GM18951 (cell line): ENCODE data around the gene KDM6B.

Experiments used
- POLR2A ChIP-seq: IDR thresholded peaks from 4 replicates; pipeline ENCODE4 v1.6.1; 2011; ENCODE audit warnings: mild to moderate bottlenecking; ENCODE audit not compliant: insufficient read length, insufficient read depth; ENCODE audit errors: extremely low read depth
- in situ Hi-C: fragments of 300-500 bp; cut with MboI; formaldehyde crosslinking; loops from one replicate; pipeline ENCODE4 v1.12.0; 2022; ENCODE audit warnings: low sequenced_read_pairs, mixed read lengths, inconsistent platforms; ENCODE audit not compliant: unreplicated experiment

KDM6B gene

DNA sequence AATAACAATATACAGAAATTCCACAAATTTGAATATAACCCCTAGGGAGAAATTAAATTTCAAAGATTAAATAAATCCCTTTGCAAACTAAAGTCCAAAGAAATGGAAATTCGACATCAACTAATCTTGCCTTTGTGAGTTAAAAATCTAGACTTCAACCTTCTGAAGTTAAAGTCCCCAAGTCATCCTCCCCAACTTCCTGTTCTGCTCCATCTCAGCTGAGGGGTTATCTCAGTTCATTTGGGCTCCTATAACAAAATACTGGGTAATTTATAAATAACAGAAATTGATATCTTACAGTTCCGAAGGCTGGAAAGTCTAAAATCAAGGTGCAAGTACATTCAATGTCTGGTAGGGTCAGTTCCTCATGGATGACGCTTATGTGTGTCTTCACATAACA is 22.8 kb upstream of the KDM6B start:
- TF ChIP-seq POLR2A = no peak
- in situ Hi-C loops = no loop called here

DNA sequence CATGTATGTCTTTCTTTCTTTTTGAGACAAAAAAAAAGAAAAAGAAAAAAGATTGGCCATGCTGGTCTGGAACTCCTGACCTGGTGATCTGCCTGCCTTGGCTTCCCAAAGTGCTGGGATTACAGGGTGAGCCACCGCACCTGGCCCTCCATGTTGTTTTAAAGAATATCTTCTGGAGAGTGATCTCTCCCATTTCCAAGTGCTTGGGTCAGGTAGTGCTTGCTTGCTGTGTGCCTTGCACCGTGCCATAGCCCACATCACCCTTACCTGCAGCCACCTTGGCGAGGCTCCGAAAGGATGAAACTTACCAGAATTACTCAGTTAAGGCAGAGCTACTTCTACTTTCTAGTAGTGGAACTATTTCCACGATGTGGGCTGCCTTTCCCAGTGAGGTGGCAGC is 19.0 kb upstream of the KDM6B start:
- no peak for TF ChIP-seq POLR2A
- in situ Hi-C loops = loop anchor here (5.0 kb wide), 1 partner anchor 242 kb away; no protein-coding TSS in a partner anchor

DNA sequence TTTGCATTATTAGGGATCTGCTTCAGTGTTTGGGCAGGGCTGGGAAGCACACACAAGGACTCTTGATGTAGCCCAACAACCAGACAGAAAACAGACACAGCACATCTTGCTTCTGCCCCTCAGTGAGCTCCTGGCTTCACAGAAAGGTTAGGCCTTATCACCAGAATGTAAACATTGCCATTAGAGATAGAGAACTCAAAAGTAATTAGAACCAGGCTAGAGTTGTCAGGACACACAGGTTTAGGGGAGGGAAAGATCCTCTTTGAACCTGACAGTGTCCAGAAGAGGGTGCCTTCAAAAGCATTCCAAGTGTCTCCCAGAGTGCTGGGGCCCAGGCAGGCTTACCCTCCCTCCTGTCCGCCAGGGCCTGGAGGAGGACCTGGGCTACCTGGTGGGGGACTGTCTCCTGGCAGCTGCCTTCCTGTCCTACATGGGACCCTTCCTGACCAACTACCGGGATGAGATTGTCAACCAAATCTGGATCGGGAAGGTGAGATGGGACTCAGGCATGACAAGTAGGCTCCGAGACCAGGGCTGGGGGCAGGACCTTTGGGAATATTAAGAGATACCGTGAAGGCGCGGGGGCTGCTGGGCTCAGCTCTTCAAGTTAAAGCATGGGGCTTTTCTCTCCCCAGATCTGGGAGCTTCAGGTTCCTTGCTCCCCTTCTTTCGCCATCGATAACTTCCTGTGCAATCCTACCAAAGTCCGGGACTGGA is 16.9 kb upstream of the KDM6B start:
- TF ChIP-seq POLR2A = no peak
- in situ Hi-C loops = loop anchor here (5.0 kb wide), 1 partner anchor 240 kb away; no protein-coding TSS in a partner anchor

DNA sequence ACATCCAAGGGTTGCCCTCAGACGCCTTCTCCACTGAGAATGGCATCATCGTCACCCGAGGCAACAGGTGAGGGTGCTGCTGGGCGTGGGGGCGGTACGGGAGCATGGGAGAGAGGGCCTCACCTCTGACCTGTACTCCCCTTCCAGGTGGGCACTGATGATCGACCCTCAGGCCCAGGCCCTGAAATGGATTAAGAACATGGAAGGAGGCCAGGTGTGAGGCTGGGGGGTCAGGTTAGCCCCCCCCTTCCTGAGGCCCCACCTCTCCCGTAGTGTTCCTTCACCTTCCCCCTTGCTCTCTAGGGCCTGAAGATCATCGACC is 16.4 kb upstream of the KDM6B start:
- TF ChIP-seq POLR2A = no peak
- in situ Hi-C loops = loop anchor here (5.0 kb wide), 1 partner anchor 240 kb away; no protein-coding TSS in a partner anchor

DNA sequence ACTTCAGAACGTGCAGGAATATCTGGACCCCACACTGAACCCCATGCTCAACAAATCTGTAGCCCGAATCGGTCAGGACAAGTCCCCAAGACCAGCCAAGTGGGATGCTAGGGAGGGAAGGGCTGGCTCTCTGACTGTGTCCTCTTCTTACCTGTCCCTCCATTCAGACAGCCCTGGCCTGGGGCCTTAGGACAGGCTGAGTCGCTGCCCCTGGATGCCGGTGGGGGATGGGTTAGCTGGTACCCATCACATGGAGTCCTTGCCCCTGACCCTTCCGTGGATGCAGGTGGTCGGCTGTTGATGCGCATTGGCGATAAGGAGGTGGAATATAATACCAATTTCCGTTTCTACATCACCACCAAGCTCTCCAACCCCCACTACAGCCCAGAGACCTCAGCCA is 16.0 kb upstream of the KDM6B start:
- in situ Hi-C loops = loop anchor here (5.0 kb wide), 1 partner anchor 239 kb away; no protein-coding TSS in a partner anchor

DNA sequence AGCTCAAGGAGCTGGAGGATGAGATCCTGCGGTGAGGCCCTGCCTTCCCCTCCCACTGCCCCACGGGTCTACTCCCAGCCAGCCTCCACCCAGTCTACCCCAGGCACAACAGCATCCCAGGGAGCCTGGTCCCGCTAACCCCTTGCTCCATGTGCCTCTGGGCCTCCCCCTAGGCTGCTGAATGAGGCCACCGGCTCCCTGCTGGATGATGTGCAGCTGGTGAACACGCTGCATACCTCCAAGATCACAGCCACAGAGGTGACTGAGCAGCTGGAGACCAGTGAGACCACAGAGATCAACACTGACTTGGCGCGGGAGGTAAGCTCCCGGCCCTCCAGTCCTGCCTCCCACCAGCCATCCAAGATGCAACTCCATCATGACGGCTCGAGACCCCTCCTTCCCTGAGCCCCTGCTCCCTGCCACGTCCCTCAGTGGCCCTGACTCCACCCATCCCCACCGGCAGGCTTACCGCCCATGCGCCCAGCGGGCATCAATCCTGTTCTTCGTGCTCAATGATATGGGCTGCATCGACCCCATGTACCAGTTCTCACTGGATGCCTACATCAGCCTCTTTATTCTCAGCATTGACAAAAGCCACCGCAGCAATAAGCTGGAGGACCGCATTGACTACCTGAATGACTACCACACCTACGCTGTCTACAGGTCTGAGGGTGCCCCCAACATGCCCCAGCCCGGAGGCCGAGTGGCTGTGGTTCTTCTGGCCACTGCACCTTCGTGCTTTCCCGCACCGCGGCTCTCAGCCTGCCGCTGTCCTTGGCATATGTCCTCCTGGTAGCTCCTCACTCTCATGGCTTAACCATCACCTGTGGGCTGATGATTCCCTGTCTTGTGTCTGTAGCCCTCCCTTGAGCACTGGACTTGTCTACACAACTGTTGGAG is 15.0 kb upstream of the KDM6B start:
- in situ Hi-C loops = loop anchor here (5.0 kb wide), 1 partner anchor 238 kb away; no protein-coding TSS in a partner anchor
- no peak for TF ChIP-seq POLR2A

More for the DNA sequence above, 16.0 kb upstream of the KDM6B start:
- TF ChIP-seq POLR2A = no peak

DNA sequence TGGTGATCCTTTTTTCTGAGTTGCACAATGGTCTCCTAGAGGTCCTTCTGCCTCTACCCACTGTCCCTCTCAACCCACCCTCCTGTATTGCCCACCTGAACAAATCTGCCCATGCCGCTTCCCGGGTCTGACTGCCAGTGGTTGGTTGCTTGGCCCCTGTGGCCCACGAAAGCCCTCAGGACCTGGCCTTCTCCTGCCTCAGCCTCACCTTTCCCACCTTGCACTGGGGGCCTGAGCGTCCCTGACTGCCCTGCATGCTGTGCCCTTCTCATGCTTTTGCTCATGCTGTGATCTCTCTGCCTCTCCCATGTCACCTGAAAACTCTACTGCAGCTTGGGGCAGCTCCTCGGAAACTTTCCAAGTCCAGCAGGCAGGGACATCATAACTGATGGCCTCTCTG is 13.8 kb upstream of the KDM6B start:
- no peak for TF ChIP-seq POLR2A
- in situ Hi-C loops = no loop called here

DNA sequence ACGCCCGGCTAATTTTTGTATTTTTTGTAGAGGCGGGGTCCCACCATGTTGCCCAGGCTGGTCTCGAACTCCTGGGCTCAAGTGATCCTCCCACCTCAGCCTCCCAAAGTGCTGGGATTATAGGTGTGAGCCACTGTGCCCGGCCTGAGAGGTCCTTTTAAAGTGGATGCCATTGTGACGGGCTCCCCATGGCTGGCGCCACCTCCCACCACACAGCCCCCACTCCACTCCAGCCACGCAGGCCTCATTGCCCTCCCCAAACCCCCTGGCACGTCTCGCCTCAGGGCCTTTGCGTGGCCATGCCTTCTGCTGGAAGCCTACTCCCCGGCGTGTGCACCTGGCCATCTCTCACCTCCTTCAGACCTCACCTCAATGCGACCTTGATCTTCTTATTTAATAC is 11.9 kb upstream of the KDM6B start:
- no peak for TF ChIP-seq POLR2A
- in situ Hi-C loops = no loop called here

DNA sequence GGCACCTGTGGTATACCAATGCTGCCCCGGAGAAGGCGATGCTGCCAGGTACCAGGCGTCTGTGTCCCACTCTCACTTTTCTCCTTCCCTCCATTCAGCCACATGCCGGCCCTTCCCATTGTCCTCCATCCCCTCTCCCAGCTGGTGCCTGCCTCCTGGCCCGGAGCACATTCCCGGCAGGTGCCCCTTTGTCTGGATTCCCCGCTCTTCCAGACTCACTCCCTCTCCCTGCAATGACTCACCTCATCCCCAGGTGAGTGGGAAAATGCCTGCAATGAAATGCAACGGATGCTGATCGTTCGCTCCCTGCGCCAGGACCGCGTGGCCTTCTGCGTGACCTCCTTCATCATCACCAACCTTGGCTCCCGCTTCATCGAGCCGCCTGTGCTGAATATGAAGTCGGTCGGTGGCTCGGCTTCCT is 10.4 kb upstream of the KDM6B start:
- in situ Hi-C loops = no loop called here
- TF ChIP-seq POLR2A = no peak

DNA sequence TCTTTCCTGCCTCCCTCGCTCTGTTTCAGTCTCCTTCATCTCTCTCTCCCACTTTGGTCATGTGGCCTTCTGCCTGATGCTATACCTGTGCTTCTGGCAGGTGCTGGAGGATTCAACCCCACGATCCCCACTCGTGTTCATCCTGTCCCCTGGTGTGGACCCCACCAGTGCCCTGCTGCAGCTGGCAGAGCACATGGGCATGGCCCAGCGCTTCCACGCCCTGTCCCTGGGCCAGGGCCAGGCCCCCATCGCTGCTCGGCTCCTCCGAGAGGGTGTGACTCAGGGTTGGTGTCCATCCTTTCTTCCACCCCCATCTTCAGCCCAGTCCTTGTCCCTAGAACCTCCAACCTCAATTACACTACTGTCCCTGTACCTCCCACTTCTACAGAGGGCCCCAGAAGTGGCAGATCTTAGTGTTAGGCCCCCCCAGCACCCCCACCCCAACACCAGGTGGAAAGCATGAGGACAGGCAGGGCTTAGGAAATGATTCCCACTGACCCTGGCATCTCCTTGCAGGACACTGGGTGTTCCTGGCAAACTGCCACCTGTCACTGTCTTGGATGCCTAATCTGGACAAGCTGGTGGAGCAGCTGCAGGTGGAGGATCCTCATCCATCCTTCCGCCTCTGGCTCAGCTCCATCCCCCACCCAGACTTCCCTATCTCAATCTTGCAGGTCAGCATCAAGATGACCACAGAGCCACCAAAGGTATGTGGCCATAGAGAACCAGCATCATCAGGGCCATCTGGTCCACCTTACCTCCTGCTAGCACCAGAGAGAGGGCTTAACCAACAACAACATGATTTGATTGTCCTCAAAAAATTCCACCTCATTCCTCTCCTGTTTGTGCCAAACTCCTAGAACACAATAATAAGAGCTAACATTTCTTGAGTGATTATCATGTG is 9.7 kb upstream of the KDM6B start:
- no peak for TF ChIP-seq POLR2A
- in situ Hi-C loops = no loop called here

DNA sequence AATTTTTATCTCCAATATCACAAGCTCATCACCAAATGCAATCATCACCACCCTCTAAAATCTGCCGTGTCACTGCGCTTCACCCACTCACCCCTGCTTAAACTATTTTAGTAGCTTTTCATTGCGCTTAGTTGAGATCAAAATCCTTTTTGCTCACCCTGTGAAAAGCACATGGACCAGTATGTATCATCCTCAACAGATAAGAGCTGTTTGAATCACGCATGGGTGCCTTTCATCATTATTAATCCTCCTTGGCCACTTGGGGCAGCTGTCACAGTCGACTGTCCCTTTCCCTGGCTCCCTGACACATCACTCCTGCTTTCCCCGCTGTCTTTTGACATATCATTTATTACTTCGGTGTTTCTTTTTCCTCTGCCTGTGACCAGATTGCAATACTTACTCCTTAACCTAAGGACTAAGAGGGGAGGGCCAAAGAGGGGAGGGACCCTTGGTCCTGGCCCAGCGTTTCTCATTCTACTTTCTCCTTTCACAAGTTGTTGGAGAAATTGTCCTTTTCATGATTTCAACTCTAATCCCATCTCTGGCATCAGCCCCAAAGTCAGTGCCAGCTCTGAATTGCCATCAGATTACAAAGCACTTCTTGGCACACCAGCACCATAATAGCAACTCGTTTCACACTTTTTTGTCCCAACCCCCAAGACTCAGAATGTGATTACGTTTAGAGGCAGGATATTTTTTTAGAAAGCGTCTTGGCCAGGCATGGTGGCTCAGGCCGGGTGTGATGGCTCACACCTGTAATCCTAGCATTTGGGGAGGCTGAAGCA is 8.6 kb upstream of the KDM6B start:
- in situ Hi-C loops = no loop called here

DNA sequence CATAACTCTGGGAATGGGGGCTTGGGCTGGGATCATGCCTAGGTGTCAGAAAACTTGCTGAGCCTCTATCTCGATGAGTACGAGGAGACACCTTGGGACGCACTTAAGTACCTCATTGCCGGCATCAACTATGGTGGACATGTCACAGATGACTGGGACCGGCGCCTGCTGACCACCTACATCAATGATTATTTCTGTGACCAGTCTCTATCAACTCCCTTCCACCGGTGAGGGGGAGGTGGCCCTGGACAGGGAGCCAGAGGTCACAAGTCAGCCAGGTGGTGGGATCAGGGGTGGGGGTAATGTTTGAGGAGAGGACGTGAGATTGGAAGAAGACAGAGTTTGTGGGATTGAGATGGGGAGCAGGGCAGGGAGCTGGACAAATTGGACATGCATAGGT is 3.4 kb upstream of the KDM6B start:
- TF ChIP-seq POLR2A = no peak
- in situ Hi-C loops = no loop called here

More for the DNA sequence above, 8.6 kb upstream of the KDM6B start:
- no peak for TF ChIP-seq POLR2A
